GM08714 (cell line): ENCODE results near the gene SKIC3.

Experiments used
- H3K4me3 ChIP-seq: fragments of 200-500 bp; sonication (Bioruptor generic); 2 replicates; pipeline ENCODE4 v1.5.1; 2014; ENCODE audit warnings: mild to moderate bottlenecking, low read length, inconsistent platforms
- ZNF274 ChIP-seq: IDR thresholded peaks from 2 replicates; pipeline ENCODE4 v1.6.1; 2012; ENCODE audit warnings: mild to moderate bottlenecking, low read depth, low read length

The SKIC3 gene

DNA sequence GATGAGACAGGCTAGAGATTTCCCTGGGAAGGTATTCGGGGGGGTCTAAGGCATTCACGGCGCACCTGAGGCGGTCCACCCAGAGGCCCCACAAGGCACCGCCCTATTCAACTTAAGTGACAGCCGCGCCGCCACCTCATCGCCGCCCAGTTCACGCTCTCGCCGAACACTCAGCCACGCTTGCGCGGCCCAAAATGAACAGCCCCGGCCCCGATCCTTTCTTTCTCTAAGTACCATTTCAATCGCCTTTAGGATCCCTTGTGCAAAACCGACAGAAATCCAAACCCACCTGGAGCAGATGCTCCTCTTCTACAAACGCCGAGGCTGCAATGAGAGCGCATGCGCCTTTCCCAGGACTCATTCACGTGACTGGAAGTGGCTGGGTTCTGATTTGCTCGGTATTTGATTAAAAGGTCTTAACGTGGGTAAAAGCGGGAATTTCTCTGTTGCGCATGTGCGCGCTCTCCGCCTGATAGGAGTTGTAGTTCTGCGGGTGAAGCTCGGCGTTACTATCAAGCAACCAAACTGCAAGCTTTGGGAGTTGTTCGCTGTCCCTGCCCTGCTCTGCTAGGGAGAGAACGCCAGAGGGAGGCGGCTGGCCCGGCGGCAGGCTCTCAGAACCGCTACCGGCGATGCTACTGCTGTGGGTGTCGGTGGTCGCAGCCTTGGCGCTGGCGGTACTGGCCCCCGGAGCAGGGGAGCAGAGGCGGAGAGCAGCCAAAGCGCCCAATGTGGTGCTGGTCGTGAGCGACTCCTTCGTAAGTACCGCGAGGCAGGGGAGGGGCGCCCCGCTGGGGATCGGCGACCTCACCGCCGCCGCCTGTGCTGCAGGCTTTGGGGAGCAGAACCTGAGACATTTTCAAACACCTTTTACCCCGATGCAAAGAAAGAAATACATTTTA lies at the start of gene SKIC3, which contains the start of gene ARSK:
TSS of gene SKIC3 (minus strand) at position 331 of the 902 bp plus-strand sequence. CDS start 7,827 bp downstream, outside the sequence.
TSS of gene ARSK (plus strand) at position 455 of the 902 bp plus-strand sequence. CDS start at position 633, 178 bp downstream.
- H3K4me3 ChIP-seq, result peak within 1 kb of the TSS; percentile 95
- TF ChIP-seq ZNF274, result no peak

DNA sequence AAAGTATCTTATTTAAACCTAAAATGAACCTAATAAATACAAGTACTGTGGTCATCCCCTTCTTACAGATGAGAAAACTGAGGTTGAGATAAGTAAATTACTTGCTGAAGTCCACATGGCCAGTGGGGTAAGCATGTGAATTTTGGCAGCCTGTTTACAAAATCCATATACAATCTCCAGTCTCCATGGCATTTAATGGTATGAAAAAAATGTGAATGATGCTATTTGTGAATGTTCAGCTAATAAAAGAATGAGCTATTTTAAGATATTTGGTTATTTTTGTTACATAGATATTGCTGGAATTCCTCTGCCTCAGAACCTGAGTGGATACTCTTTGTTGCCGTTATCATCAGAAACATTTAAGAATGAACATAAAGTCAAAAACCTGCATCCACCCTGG lies 45.8 kb upstream of the SKIC3 start:
- TF ChIP-seq ZNF274, result no peak
- H3K4me3 ChIP-seq, result no peak overlapping the region

DNA sequence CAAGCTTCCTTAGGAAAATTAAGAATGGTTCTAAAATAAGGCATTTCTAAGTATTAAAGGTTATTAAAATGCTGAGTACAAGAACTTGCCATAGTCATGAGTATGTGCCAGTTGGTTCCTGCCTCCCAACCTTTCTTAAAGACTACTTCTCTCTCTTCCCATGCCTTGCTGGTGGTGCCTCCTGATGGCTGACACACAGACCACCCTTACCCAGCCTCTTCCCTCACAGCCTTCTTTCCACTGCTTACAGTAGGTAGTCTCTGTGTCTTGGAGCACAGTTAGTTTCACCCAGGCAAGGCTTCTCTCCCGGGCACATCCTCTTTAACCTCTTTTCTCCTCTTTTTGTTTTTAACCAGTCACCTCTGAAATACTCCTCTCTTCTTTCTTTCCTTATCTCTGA lies 44.5 kb upstream of the SKIC3 start:
- no peak for TF ChIP-seq ZNF274
- no peak overlapping the region for H3K4me3 ChIP-seq

DNA sequence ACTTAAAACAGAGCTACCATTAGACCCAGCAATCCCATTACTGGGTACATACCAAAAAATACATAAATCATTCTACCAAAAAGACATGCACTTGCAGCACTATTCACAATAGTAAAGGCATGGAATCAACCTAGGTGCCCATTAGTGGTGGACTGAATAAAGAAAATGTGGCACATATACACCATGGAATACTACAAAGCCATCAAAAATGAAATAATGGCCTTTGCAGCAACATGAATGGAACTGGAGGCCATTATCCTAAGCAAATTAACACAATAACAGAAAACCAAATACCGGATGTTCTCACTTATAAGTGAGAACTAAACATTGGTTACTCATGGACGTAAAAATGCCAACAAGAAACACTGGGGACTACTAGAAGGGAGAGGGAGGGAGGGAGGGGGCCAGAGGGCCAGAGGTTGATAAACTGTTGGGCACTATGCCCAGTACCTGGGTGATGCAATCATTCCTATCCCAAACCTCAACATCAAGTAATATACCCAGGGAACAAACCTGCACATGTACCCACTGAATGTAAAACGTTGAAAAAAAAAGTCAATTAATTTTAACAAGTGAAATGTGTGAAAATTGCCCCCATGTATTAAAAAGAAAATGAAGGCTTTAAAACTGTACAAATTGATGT lies 40.6 kb upstream of the SKIC3 start:
- TF ChIP-seq ZNF274, result no peak
- no peak overlapping the region for H3K4me3 ChIP-seq

DNA sequence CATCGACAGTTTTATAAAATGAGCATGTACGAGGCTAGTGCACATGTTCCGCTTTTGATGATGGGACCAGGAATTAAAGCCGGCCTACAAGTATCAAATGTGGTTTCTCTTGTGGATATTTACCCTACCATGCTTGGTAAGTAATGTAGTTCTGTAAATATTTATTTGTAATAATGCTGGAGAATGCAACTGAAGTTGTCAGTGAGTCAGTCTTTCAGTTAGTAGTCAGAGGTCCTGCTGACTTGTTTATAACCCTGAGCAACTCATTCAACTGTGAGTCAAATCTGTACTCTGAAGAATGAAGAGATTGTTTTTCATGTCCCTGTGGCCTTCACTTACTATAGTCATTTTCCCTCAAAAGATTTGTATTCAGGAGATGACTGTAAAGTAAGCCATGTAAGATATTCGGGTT lies 36.7 kb upstream of the SKIC3 start:
- TF ChIP-seq ZNF274, result no peak
- no peak overlapping the region for H3K4me3 ChIP-seq

DNA sequence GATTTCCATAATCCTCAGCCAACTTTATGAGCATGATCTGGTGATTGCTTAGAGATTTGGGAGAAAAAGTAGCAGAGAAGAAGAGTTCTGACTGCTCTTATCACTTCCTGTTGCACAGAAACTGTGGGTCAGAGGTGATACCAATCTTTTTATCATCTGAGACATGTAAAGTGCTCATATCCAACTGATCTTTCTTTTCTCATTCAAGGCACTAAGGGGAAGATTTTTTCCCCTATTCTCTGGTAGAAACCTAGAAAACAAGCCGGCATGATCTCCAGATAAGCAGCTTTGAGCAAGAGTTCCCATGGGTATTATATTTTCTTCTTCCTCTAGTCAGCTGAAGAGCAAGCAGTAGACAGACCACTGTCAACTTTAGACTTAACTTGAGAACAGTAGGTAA lies 36.1 kb upstream of the SKIC3 start:
- TF ChIP-seq ZNF274, result no peak
- H3K4me3 ChIP-seq, result no peak overlapping the region

DNA sequence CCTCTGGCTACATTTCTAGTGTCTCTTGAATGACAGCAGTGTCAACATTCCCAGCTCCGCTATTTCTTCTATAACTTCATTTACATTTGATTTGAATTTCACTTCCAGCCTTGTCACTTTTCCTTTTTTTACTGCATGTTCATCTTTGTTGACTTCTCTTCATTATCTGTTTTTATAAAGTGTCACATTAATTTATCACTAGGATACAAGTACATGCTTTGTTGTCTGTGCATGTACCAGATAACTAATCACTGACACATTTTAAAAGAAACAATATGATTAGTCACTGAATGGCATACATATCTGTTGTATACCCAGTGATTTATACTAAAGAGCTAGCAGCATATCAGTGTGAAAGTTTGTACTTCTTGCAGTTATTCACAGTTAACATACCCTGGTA lies 29.2 kb upstream of the SKIC3 start:
- no peak overlapping the region for H3K4me3 ChIP-seq
- no peak for TF ChIP-seq ZNF274

DNA sequence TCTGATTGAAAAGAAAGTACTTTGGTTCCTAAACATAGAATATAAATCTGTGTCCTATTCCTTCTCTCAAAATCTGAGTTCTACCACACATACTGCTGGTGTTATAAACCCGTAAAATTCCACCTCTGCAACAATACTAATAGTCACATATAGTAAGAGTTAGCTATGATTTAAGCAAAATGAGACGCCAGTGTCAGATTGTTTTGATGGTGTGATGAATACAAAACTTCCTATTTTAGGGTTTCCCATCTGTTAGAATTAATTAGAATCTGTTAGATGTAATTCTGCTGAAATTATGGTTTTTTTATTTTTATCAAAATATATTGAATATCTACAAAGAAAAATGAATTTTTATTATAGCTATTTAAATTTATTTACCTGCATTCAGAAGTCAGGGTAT lies 26.8 kb upstream of the SKIC3 start:
- TF ChIP-seq ZNF274, result no peak
- no peak overlapping the region for H3K4me3 ChIP-seq

DNA sequence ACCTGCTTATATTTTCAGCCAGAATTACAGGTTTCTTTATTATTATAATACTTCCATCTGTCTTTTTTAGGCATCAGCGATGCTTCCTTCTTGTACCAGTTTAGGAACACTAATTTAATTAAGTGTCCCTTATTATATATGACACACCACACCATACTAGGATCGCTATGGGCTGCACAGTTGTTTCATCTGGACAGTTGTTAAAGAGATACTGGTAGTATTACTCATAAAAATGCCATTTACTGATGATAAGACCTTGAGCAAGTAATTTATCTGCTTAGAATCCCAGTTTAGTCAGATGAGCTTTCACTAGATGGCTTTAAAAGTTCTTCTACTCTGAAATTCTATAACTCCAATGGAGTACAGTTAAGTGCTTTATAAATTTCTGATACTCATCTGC lies 17.2 kb upstream of the SKIC3 start:
- no peak for TF ChIP-seq ZNF274
- H3K4me3 ChIP-seq, result no peak overlapping the region

DNA sequence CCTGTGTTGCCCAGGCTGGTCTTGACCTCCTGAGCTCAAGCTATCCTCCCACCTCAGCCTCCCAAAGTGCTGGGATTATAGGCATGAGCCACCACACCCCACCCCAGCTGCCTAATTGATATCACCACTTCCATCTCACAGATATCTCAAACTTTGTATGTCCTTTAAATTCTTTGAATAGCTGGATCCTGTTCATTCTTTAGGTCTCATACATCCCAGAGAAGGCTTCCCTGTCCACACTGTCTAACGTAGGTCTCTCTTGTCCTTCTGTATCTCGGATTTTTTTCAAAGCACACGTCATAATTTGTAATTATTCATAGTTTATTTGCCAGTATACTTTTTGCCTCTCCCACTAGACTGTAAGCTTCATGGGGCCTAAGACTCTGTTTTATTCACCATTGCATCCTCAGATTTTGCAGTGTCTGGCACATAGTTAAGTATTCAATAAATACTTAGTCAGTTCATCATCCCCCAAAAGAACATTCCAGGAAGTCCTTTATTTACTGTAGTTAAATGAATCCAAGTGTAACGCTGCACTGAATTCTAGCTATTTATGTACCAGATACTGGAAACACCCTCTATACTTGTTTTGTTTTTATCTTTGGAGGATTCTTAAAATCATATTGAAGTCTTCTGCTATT lies 10.6 kb upstream of the SKIC3 start:
- H3K4me3 ChIP-seq, result no peak overlapping the region
- TF ChIP-seq ZNF274, result no peak

DNA sequence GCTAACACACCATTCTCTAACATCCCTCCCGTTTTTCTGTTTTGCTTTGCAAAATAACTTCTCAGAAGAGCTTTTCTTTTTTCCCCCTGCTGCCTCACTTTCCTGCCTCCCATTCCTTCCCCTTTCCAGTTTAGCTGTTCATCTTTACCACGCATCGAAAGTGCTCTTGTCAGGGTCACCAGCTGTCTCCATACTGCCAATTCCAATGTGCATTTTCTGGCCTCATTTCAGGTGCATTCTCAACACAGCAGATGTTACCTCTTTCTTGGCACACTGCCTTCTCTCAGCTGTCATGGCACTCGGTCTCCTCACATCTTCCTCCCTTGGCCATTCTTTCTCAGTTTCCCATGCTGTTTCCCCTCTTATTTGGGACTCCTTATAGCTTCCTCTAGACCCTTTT lies 9.7 kb upstream of the SKIC3 start:
- no peak for TF ChIP-seq ZNF274
- no peak overlapping the region for H3K4me3 ChIP-seq

DNA sequence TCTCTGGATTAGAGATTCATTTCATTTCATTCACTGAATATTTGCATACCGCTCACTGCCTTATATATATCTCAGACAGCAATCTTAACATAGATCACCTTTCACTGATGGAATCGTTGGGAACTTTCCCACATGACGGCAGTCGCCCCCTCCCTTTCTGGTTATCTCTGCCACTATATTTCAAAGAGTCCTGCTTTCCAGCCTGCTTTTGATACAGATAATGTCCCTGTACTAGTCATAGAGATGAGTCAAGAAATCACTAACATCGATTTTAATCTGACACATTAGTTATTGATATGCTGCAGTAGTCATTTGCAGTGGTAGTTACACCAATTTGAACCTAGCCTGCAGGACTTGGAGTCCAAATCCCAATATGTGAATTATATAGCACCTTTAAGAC lies 8.6 kb upstream of the SKIC3 start:
- H3K4me3 ChIP-seq, result no peak overlapping the region
- no peak for TF ChIP-seq ZNF274

DNA sequence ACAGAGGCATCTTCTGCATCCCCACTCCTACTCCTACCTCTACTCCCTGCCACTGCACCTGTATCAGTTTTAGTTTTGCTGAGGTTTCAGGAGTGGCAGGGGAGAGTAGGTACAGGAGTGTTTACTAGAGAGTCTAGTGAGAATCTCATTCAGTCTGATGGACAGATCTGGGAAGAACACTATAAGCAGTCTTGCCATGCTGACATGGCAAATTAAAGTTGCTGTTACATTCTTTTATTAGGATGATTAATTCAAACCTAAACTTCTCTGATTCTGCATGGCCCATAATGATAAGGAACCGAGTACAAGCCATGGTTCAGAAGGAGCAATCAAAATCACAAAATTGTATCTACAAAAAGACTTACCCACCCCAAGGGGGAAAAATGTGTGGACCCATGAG lies 7.5 kb upstream of the SKIC3 start:
- TF ChIP-seq ZNF274, result no peak
- no peak overlapping the region for H3K4me3 ChIP-seq

DNA sequence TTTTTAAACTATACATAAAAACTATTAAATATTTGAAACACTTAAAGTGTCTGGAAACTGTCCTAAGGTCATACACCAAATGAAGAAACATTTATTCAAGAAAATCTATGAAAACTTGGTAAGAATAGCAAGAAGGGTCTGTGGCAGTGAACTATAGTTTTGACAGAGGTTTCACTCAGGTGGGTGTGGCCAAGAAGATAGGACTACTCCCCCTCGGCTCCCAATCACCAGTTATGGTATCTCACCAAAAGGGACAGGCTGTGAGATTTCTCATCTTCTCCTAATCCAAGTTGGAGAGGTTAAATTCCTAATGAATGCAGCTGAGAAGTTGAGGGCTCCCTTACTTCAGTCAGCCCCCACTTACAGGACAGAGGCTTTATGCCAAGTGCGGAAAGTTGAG lies 3.1 kb upstream of the SKIC3 start:
- no peak for TF ChIP-seq ZNF274
- no peak overlapping the region for H3K4me3 ChIP-seq

DNA sequence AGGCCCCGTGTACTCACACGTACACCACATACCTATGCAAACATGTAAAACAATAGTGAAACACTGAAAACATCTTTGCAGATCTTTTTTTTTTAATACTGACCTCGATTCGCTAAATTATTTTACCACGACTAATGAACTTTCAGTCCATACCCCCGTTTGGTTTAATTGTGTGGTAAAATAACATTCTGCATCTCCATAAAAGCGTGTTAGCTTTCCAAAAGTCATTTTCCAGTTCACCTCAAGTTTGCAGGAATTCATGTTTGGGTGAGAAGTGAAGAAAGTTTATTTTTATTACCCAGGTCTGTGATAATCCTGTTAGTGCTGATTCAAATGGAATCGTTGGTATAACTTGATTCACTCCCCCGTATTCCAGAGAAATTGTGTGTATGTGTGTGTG lies 776 bp upstream of the SKIC3 start:
- H3K4me3 ChIP-seq, result peak overlapping the region; percentile 95
- no peak for TF ChIP-seq ZNF274

DNA sequence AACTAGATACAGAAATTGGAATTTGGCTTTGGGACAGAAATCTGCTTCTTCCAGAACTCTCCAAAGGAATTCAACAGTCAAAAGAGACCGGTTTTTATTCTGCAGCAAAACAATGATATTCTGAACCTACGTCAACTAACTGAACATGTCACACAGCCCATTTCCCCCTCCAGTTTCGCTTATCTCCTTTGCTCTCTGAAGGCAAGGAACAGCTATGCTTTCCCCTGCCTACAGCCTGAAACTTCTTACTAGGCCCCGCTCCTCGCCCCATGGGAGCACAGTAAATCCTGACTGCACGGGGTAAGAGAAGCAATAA lies 488 bp downstream of the SKIC3 start:
- no peak for TF ChIP-seq ZNF274
- peak overlapping the region; percentile 95 for H3K4me3 ChIP-seq
